Calu3 (cell line): ENCODE data around the gene GRIK2. TPM values are rescaled to one million over a fixed set of nuclear protein-coding genes. Genes with fewer than 3 reads are reported as not detected.

Experiments used
- BruUV-seq: library from RNA; stranded (reverse); fragments of 400-500 nt; replicated peaks from 2 replicates; lab custom pipeline; 2021; lab: Mats Ljungman, UMichigan
- CTCF ChIA-PET: fragments of 300-600 bp; sonication (Branson Sonifier 250); formaldehyde crosslinking; loops from one replicate; lab custom pipeline; 2022; ENCODE audit warnings: antibody characterized with exemption; lab: Charles Lee
- DNase-seq: peaks from one replicate; pipeline ENCODE4 v3.0.0; 2022
- H3K27ac Mint-ChIP-seq: one replicate; pipeline ENCODE4 v1.8.0; 2022; ENCODE audit warnings: mixed read lengths; ENCODE audit not compliant: unreplicated experiment
- H3K27me3 Mint-ChIP-seq: one replicate; pipeline ENCODE4 v1.8.0; 2022; ENCODE audit warnings: mixed read lengths; ENCODE audit not compliant: unreplicated experiment
- H3K36me3 Mint-ChIP-seq: one replicate; pipeline ENCODE4 v1.8.0; 2022; ENCODE audit warnings: mild to moderate bottlenecking, moderate library complexity, mixed read lengths; ENCODE audit not compliant: insufficient read depth, unreplicated experiment
- H3K4me1 Mint-ChIP-seq: one replicate; pipeline ENCODE4 v1.8.0; 2022; ENCODE audit warnings: mild to moderate bottlenecking, low read depth, mixed read lengths; ENCODE audit not compliant: unreplicated experiment
- H3K4me3 Mint-ChIP-seq: one replicate; pipeline ENCODE4 v1.8.0; 2022; ENCODE audit warnings: mild to moderate bottlenecking, low read depth, moderate library complexity, mixed read lengths; ENCODE audit not compliant: unreplicated experiment
- H3K9me3 Mint-ChIP-seq: one replicate; pipeline ENCODE4 v1.8.0; 2022; ENCODE audit warnings: low read depth, mixed read lengths; ENCODE audit not compliant: unreplicated experiment
- intact Hi-C: fragments of 100-400 bp; cut with micrococcal nuclease; formaldehyde crosslinking; loops from one replicate; pipeline ENCODE4 v1.10.0; 2022; ENCODE audit not compliant: unreplicated experiment
- total RNA-seq: library from RNA; stranded (reverse); gene quantifications from 2 replicates; pipeline ENCODE4 v1.2.3, GENCODE V29; 2022
- TF ChIP-seq, protein P1 (sequence below): fragments of 200-600 bp; IDR thresholded peaks from one replicate; pipeline ENCODE4 v1.8.0; 2022; ENCODE audit warnings: antibody characterized with exemption; ENCODE audit not compliant: unreplicated experiment

GRIK2 gene
- total RNA-seq, 1 experiment from 2014 or later: 3.3 TPM

- CTCF ChIA-PET: no interaction called here
- TF ChIP-seq, protein P1, sequence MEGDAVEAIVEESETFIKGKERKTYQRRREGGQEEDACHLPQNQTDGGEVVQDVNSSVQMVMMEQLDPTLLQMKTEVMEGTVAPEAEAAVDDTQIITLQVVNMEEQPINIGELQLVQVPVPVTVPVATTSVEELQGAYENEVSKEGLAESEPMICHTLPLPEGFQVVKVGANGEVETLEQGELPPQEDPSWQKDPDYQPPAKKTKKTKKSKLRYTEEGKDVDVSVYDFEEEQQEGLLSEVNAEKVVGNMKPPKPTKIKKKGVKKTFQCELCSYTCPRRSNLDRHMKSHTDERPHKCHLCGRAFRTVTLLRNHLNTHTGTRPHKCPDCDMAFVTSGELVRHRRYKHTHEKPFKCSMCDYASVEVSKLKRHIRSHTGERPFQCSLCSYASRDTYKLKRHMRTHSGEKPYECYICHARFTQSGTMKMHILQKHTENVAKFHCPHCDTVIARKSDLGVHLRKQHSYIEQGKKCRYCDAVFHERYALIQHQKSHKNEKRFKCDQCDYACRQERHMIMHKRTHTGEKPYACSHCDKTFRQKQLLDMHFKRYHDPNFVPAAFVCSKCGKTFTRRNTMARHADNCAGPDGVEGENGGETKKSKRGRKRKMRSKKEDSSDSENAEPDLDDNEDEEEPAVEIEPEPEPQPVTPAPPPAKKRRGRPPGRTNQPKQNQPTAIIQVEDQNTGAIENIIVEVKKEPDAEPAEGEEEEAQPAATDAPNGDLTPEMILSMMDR: no peak
- H3K36me3 Mint-ChIP-seq: no peaks in the 10 kb centered on the region
- H3K9me3 Mint-ChIP-seq: peaks cover 2% of the 10 kb centered on the region
- H3K27me3 Mint-ChIP-seq: no peaks in the 10 kb centered on the region
- no TSS peak for BruUV-seq
- no peak overlapping the region for H3K27ac Mint-ChIP-seq
- H3K4me3 Mint-ChIP-seq: no peak overlapping the region
- H3K4me1 Mint-ChIP-seq: no peaks in the 10 kb centered on the region
- intact Hi-C loops: no loop called here
- no peak for DNase-seq
Observed at GRCh38 chr6:101458336-101458735, 64.8 kb downstream of the GRIK2 start.

DNA sequence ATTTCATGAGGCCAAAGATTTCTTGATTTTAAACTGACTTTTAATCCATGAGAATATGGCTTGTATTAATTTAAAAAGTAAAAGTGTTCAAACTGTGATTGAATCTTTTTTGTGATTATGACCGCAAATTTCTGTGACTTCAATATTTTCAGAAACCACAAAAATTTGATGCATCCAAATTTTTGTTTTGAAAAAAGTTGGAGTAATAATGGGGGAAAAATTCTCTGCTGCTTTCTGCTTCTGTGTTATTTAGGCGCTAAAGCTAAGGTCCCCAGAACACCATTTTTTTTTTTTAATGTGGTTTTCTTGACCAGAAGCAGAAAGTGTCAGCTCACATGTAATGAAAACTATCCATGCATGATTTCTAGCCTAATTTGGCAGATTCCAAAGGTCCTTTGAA is 65.3 kb downstream of the GRIK2 start:
- CTCF ChIA-PET: no interaction called here
- no peaks in the 10 kb centered on the region for H3K27me3 Mint-ChIP-seq
- H3K4me1 Mint-ChIP-seq: no peaks in the 10 kb centered on the region
- BruUV-seq: no TSS peak
- no peaks in the 10 kb centered on the region for H3K36me3 Mint-ChIP-seq
- intact Hi-C loops: no loop called here
- peaks cover 2% of the 10 kb centered on the region for H3K9me3 Mint-ChIP-seq
- TF ChIP-seq, protein P1: no peak
- H3K4me3 Mint-ChIP-seq: no peak overlapping the region
- H3K27ac Mint-ChIP-seq: no peak overlapping the region
- DNase-seq: no peak

GRCh38 chr6:101462576-101462975 is 69.1 kb downstream of the GRIK2 start:
- TF ChIP-seq, protein P1: no peak
- Mint-ChIP-seq H3K9me3 (peaks cover 2% of the 10 kb centered on the region), H3K27me3 (no peaks in the 10 kb centered on the region), H3K4me1 (no peaks in the 10 kb centered on the region), H3K27ac (no peak overlapping the region), H3K36me3 (no peaks in the 10 kb centered on the region), H3K4me3 (no peak overlapping the region)
- intact Hi-C loops: no loop called here
- no peak for DNase-seq
- BruUV-seq: no TSS peak
- CTCF ChIA-PET: interaction anchor here (0.7 kb wide), 1 partner anchor 83 kb away, joined by 3 read pairs; no protein-coding TSS in a partner anchor

DNA sequence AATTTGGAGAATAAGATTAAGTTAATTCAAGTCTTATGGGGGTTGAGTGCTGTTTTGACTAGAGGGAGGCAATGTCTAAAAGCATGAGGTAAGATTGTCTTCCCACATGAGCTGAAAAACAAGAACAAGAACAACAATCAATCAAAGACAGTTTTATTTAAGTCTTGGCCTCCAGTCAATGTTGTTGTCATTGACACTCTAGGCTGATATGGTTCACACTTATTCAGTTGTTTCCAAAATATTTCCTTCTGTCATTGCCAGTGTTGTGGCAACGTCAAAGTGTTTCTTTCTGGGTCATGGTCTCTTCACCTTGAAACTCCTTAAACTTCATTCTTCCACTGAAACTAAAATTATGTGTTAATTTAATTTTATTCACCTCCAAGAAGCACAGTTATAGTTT is 72.4 kb downstream of the GRIK2 start:
- no peak for DNase-seq
- intact Hi-C loops: no loop called here
- H3K4me1 Mint-ChIP-seq: no peaks in the 10 kb centered on the region
- peaks cover 2% of the 10 kb centered on the region for H3K9me3 Mint-ChIP-seq
- CTCF ChIA-PET: interaction anchor here (1.1 kb wide), 1 partner anchor 9 kb away, joined by 3 read pairs; no protein-coding TSS in a partner anchor
- no TSS peak for BruUV-seq
- H3K27ac Mint-ChIP-seq: no peak overlapping the region
- H3K4me3 Mint-ChIP-seq: no peak overlapping the region
- H3K27me3 Mint-ChIP-seq: no peaks in the 10 kb centered on the region
- TF ChIP-seq, protein P1: no peak
- no peaks in the 10 kb centered on the region for H3K36me3 Mint-ChIP-seq
